K562 (cell line): Measurements from ENCODE around the gene CNNM3. TPM values are rescaled to one million over a fixed set of nuclear protein-coding genes. Genes with fewer than 3 reads are reported as not detected.

ENCODE experiments used
- ARID3A ChIP-seq: IDR thresholded peaks from 2 replicates; pipeline ENCODE4 v1.6.1; 2012; ENCODE audit warnings: low read depth, low read length, improper control_type of control experiment, borderline replicate concordance
- BCL6 ChIP-seq: fragments of 250-450 bp; sonication (Bioruptor Pico); IDR thresholded peaks from 2 replicates; pipeline ENCODE4 v1.4.0; 2020
- BRD4 ChIP-seq: fragments of 200-600 bp; sonication (generic); IDR thresholded peaks from 2 replicates; pipeline ENCODE4 v1.6.1; 2017; ENCODE audit warnings: inconsistent platforms
- CEBPG ChIP-seq, 3 experiments: fragments of 200-800 bp in 1 of 3; sonication (Bioruptor generic) in 1 of 3; sonication (generic) in 1 of 3; formaldehyde crosslinking in 1 of 3; IDR thresholded peaks in 2 of 3; conservative IDR thresholded peaks in 1 of 3; 2 replicates each; pipeline versions ENCODE4 v1.6.1 to v1.8.0; 2016 to 2022; ENCODE audit warnings: missing compliant biosample characterization in 2 of 3, missing genetic modification characterization in 2 of 3, mild to moderate bottlenecking in 1 of 3, missing genetic modification reagents in 1 of 3
- CGGBP1 ChIP-seq: fragments of 250-450 bp; sonication (Bioruptor Pico); IDR thresholded peaks from 2 replicates; pipeline ENCODE4 v1.9.0; 2021; ENCODE audit warnings: mild to moderate bottlenecking
- CREM ChIP-seq: IDR thresholded peaks from 2 replicates; pipeline ENCODE4 v1.6.1; 2014; ENCODE audit warnings: antibody characterized with exemption, low read depth
- DLX4 ChIP-seq: fragments of 250-450 bp; sonication (Bioruptor Pico); IDR thresholded peaks from 2 replicates; pipeline ENCODE4 v1.6.1; 2021; ENCODE audit warnings: mild to moderate bottlenecking
- KDM5B ChIP-seq: fragments of 200-600 bp; sonication (generic); IDR thresholded peaks from 2 replicates; pipeline ENCODE4 v1.6.1; 2012; ENCODE audit warnings: low read depth, mild to moderate bottlenecking, moderate library complexity, low read length, control low read depth, inconsistent platforms; ENCODE audit not compliant: insufficient replicate concordance
- NR3C1 ChIP-seq: sonication (generic); formaldehyde crosslinking; IDR thresholded peaks from 2 replicates; pipeline ENCODE4 v1.8.1; 2022; ENCODE audit warnings: missing genetic modification reagents
- NR4A1 ChIP-seq, 2 experiments: fragments of 250-450 bp in 1 of 2; fragments of 450-650 bp in 1 of 2; sonication (Bioruptor Pico) in 1 of 2; IDR thresholded peaks; 2 replicates each; pipeline versions ENCODE4 v1.4.0 to v1.6.1; 2016 to 2020; ENCODE audit warnings: mild to moderate bottlenecking in 2 of 2, missing compliant biosample characterization in 1 of 2, missing genetic modification characterization in 1 of 2, moderate library complexity in 1 of 2
- POLR2G ChIP-seq: fragments of 200-400 bp; formaldehyde crosslinking; IDR thresholded peaks from 2 replicates; pipeline ENCODE4 v1.6.1; 2017; ENCODE audit warnings: low read depth, mild to moderate bottlenecking, antibody characterized with exemption, low read length, moderate library complexity
- RBM34 ChIP-seq: fragments of 200-400 bp; formaldehyde crosslinking; IDR thresholded peaks from 2 replicates; pipeline ENCODE4 v1.6.1; 2018; ENCODE audit warnings: low read length, borderline replicate concordance; ENCODE audit not compliant: insufficient read depth
- REST ChIP-seq, 2 experiments: fragments of 450-650 bp; formaldehyde crosslinking in 1 of 2; IDR thresholded peaks; 2 replicates each; pipeline versions ENCODE4 v1.4.0 to v1.6.1; 2014 to 2020; ENCODE audit warnings: mild to moderate bottlenecking in 2 of 2, borderline replicate concordance in 1 of 2, low read depth in 1 of 2
- ZBTB17 ChIP-seq: fragments of 450-650 bp; formaldehyde crosslinking; IDR thresholded peaks from 2 replicates; pipeline ENCODE4 v1.4.0; 2020; ENCODE audit warnings: mild to moderate bottlenecking
- ZNF274 ChIP-seq: IDR thresholded peaks from 2 replicates; pipeline ENCODE4 v1.6.1; 2011; ENCODE audit warnings: low read depth, mild to moderate bottlenecking, low read length, moderate library complexity, borderline replicate concordance
- ZNF444 ChIP-seq: fragments of 250-450 bp; sonication (Bioruptor Pico); IDR thresholded peaks from 2 replicates; pipeline ENCODE4 v1.4.0; 2020; ENCODE audit warnings: mild to moderate bottlenecking, moderate library complexity
- ZNF668 ChIP-seq: fragments of 250-450 bp; sonication (Bioruptor Pico); IDR thresholded peaks from 2 replicates; pipeline ENCODE4 v1.8.0; 2022; ENCODE audit warnings: mild to moderate bottlenecking, inconsistent platforms
- ZNF780A ChIP-seq: fragments of 250-450 bp; sonication (Bioruptor Pico); IDR thresholded peaks from 2 replicates; pipeline ENCODE4 v1.5.0; 2021; ENCODE audit warnings: mild to moderate bottlenecking
- polyA plus RNA-seq, 8 experiments: library from polyadenylated mRNA; depleted of rRNA in 4 of 8; stranded (reverse) in 5 of 8; unstranded in 3 of 8; fragments of >200 nt; fragmentation: Nextera tagmentation in 2 of 8; fragmentation: Illumina TruSeq in 1 of 8; extraction: Ambion mirVana in 2 of 8; extraction: Trizol in 1 of 8; gene quantifications; 2 replicates each; pipeline versions ENCODE4 v1.2.1 to v1.2.3, GENCODE V29; 2011 to 2014; ENCODE audit warnings: inconsistent platforms in 1 of 8, missing spikeins in 1 of 8
- total RNA-seq, 7 experiments: library from RNA; depleted of rRNA in 6 of 7; stranded (reverse); fragments of >200 nt in 6 of 7; fragmentation: Illumina TruSeq in 2 of 7; extraction: Trizol in 2 of 7; gene quantifications; 2 replicates each; pipeline versions ENCODE4 v1.2.1 to v1.2.3, GENCODE V29; 2011 to 2021; ENCODE audit warnings: low replicate concordance in 1 of 7

Gene CNNM3
- total and polyA plus RNA-seq, 9 of the 15 experiments (the other 6 are each of a cell fraction or from before 2014, with no cell fraction given) = 1.4 to 16.9 (median 6.5) TPM

- TF ChIP-seq REST (IDR thresholded peaks at IDR 0.05; ENCODE audit: borderline replicate concordance) = no peak
- TF ChIP-seq REST (CRISPR knock-in tag; IDR thresholded peaks at IDR 0.05; ENCODE audit: low read depth) = peak; percentile 44; the same call in 1 of the 2 replicates
- no peak for TF ChIP-seq NR3C1
- no peak for TF ChIP-seq ZNF780A
- no peak for TF ChIP-seq KDM5B
- TF ChIP-seq ZNF444 (CRISPR knock-in tag) = no peak
- peak; percentile 66 for TF ChIP-seq POLR2G
- no peak for TF ChIP-seq ZNF668
- TF ChIP-seq CEBPG (CRISPR knock-in tag; IDR thresholded peaks at IDR 0.05) = no peak
- no peak for TF ChIP-seq CEBPG (tag; conservative IDR thresholded peaks at IDR 0.05 in 1 of 2, IDR thresholded peaks at IDR 0.05 in 1 of 2)
- no peak for TF ChIP-seq DLX4 (CRISPR knock-in tag)
- TF ChIP-seq NR4A1 (CRISPR knock-in tag; IDR thresholded peaks at IDR 0.05) = no peak
- TF ChIP-seq NR4A1 (tag; IDR thresholded peaks at IDR 0.05) = no peak
- no peak for TF ChIP-seq CREM
- TF ChIP-seq ZNF274 = no peak
- TF ChIP-seq ZBTB17 (CRISPR knock-in tag) = 0 out of 2 replicates have a peak, but pooled peaks have one; percentile 15
- TF ChIP-seq RBM34 = no peak
- no peak for TF ChIP-seq CGGBP1 (CRISPR knock-in tag)
- TF ChIP-seq BRD4 = no peak
- no peak for TF ChIP-seq ARID3A
- TF ChIP-seq BCL6 (CRISPR knock-in tag) = no peak
Observed at GRCh38 chr2:96882230-96882629, 66.2 kb downstream of the CNNM3 start (continued).
